ENCODE data around the gene LYRM4. TPM values are rescaled to one million over a fixed set of nuclear protein-coding genes. Genes with fewer than 3 reads are reported as not detected.

The LYRM4 gene
- total RNA-seq, 2 experiments from 2014 or later = 55.8 to 57.1 TPM

- ChIA-PET POLR2A (no interaction called here), CTCF (interaction anchor here (0.5 to 1.5 kb wide), 4 partner anchors 72 to 109 kb away, joined by 4 to 5 read pairs (median 4); no protein-coding TSS in a partner anchor)
Measured at GRCh38 chr6:5215159-5215558, 45.6 kb downstream of the LYRM4 start.

- ChIA-PET POLR2A (no interaction called here), CTCF (interaction anchor here (0.8 to 1.5 kb wide), 5 partner anchors 10 to 110 kb away, joined by 3 to 5 read pairs (median 4); no protein-coding TSS in a partner anchor)
Measured at GRCh38 chr6:5214570-5215052, 46.1 kb downstream of the LYRM4 start.

GRCh38 chr6:5213836-5214235 is 46.9 kb downstream of the LYRM4 start:
- CTCF ChIA-PET = interaction anchor here (0.8 to 1.8 kb wide), 3 partner anchors 9 to 40 kb away, joined by 3 to 5 read pairs (median 3); no protein-coding TSS in a partner anchor
- POLR2A ChIA-PET = no interaction called here

GRCh38 chr6:5211492-5211891 is 49.3 kb downstream of the LYRM4 start:
- POLR2A ChIA-PET = no interaction called here
- CTCF ChIA-PET = no interaction called here

- POLR2A ChIA-PET = no interaction called here
- CTCF ChIA-PET = no interaction called here
Measured at GRCh38 chr6:5208471-5208971, 52.2 kb downstream of the LYRM4 start.

- CTCF ChIA-PET = no interaction called here
- POLR2A ChIA-PET = no interaction called here
Measured at GRCh38 chr6:5208057-5208456, 52.7 kb downstream of the LYRM4 start.

- POLR2A ChIA-PET = no interaction called here
- CTCF ChIA-PET = no interaction called here
Measured at GRCh38 chr6:5206920-5207561, 53.7 kb downstream of the LYRM4 start.

GRCh38 chr6:5205877-5206850 is 54.6 kb downstream of the LYRM4 start:
- CTCF ChIA-PET = no interaction called here
- POLR2A ChIA-PET = no interaction called here

GRCh38 chr6:5205035-5205507 is 55.7 kb downstream of the LYRM4 start:
- POLR2A ChIA-PET = no interaction called here

GRCh38 chr6:5204376-5204775 is 56.4 kb downstream of the LYRM4 start:
- ChIA-PET CTCF (interaction anchor here (1.4 kb wide), 1 partner anchor 10 kb away, joined by 3 read pairs; no protein-coding TSS in a partner anchor), POLR2A (no interaction called here)

More at GRCh38 chr6:5205035-5205507, 55.7 kb downstream of the LYRM4 start:
- CTCF ChIA-PET = interaction anchor here (1.4 kb wide), 1 partner anchor 9 kb away, joined by 3 read pairs; no protein-coding TSS in a partner anchor

- ChIA-PET CTCF (no interaction called here), POLR2A (no interaction called here)
Measured at GRCh38 chr6:5203546-5203945, 57.2 kb downstream of the LYRM4 start.

GRCh38 chr6:5202941-5203340 is 57.8 kb downstream of the LYRM4 start:
- ChIA-PET CTCF (no interaction called here), POLR2A (no interaction called here)

- CTCF ChIA-PET = no interaction called here
- POLR2A ChIA-PET = no interaction called here
Measured at GRCh38 chr6:5202206-5202605, 58.5 kb downstream of the LYRM4 start.

GRCh38 chr6:5201271-5201670 is 59.5 kb downstream of the LYRM4 start:
- ChIA-PET POLR2A (no interaction called here), CTCF (no interaction called here)

- ChIA-PET POLR2A (interaction anchor here (0.6 to 1.5 kb wide), 2 partner anchors 80 to 103 kb away, joined by 3 to 4 read pairs; no protein-coding TSS in a partner anchor), CTCF (interaction anchor here (1.1 kb wide), 2 partner anchors 22 to 103 kb away, joined by 4 to 6 read pairs; no protein-coding TSS in a partner anchor)
Measured at GRCh38 chr6:5199702-5200101, 61.0 kb downstream of the LYRM4 start.

GRCh38 chr6:5199283-5199682 is 61.5 kb downstream of the LYRM4 start:
- ChIA-PET CTCF (interaction anchor here (1.1 kb wide), 2 partner anchors 21 to 104 kb away, joined by 4 to 6 read pairs; no protein-coding TSS in a partner anchor), POLR2A (interaction anchor here (0.6 to 1.5 kb wide), 2 partner anchors 81 to 104 kb away, joined by 3 to 4 read pairs; no protein-coding TSS in a partner anchor)

GRCh38 chr6:5197084-5197483 is 63.7 kb downstream of the LYRM4 start:
- ChIA-PET CTCF (no interaction called here), POLR2A (no interaction called here)

GRCh38 chr6:5192135-5192794 is 68.5 kb downstream of the LYRM4 start:
- POLR2A ChIA-PET = no interaction called here
- CTCF ChIA-PET = no interaction called here

- ChIA-PET CTCF (no interaction called here), POLR2A (no interaction called here)
Measured at GRCh38 chr6:5191722-5192121, 69.0 kb downstream of the LYRM4 start.

GRCh38 chr6:5191222-5191621 is 69.5 kb downstream of the LYRM4 start:
- ChIA-PET CTCF (no interaction called here), POLR2A (no interaction called here)
